ENCODE results near the gene EIF3L.

- no peak for TF ChIP-seq GATA2 (IDR thresholded peaks at IDR 0.05; ENCODE audit: low read depth, low read length)
- no peak for TF ChIP-seq GATA3 (IDR thresholded peaks at IDR 0.05; ENCODE audit: low read depth, low read length)
Observed at GRCh38 chr22:37911697-37912096, 62.5 kb downstream of the EIF3L start.

Measured in SH-SY5Y (cell line).